ENCODE data around the gene RASA4B.
A peak's percentile ranks its signal among the peaks of the same experiment; 100 is the strongest.

DNA sequence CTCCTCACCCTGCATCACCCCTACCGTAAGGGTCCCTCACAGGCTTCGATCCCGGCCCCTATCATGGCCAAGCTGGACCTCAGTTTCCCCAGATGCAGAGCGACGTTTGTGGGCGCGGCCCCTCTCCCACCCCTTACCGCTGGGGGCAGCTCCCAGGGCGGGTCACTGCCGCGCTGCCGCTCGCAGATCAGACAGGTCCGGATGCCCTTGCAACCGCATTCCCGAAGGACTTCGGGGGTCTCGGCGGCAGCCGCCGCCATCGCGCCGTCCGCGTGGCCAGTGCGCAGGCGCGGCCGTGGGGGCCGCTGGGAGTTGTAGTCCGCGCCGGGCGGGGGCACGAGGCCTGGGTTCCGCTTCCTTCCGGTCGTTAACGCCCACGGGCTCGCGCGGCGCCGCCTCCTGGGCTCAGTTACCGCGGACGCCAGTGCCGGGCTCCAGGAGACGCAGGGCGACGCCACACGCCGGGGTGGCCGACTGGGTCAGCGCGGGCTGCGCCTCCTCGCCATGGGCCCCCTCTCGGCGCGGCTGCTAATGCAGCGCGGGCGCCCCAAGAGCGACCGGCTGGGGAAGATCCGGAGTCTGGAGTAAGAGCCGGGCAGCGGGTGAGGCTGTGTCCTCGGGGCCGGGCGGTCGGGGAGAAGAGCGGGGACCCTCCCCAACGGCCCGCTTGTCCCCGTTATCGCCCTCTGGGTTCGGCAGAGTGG, 52.8 kb downstream of the RASA4B start, which contains the start of the genes ALKBH4 and LRWD1:
- TF ChIP-seq, protein P1, sequence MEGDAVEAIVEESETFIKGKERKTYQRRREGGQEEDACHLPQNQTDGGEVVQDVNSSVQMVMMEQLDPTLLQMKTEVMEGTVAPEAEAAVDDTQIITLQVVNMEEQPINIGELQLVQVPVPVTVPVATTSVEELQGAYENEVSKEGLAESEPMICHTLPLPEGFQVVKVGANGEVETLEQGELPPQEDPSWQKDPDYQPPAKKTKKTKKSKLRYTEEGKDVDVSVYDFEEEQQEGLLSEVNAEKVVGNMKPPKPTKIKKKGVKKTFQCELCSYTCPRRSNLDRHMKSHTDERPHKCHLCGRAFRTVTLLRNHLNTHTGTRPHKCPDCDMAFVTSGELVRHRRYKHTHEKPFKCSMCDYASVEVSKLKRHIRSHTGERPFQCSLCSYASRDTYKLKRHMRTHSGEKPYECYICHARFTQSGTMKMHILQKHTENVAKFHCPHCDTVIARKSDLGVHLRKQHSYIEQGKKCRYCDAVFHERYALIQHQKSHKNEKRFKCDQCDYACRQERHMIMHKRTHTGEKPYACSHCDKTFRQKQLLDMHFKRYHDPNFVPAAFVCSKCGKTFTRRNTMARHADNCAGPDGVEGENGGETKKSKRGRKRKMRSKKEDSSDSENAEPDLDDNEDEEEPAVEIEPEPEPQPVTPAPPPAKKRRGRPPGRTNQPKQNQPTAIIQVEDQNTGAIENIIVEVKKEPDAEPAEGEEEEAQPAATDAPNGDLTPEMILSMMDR (IDR thresholded peaks at IDR 0.05): peak in 1 of 2 donors; percentile 25
- peak in 1 of 3 donors; percentile 54 for TF ChIP-seq POLR2AphosphoS5 (IDR thresholded peaks at IDR 0.05)
- peak in 1 of 2 donors; percentile 50 for TF ChIP-seq POLR2A (IDR thresholded peaks at IDR 0.05)
- no peak for TF ChIP-seq EP300 (IDR thresholded peaks at IDR 0.05)

Measured in suprapubic skin (tissue), 4 donors.